GM21515 (cell line): ENCODE measurements around the gene PKP4.

ENCODE experiments used
- ATAC-seq: cut with Tn5 transposase; IDR thresholded peaks from one replicate; pipeline ENCODE4 v1.9.1; 2021; ENCODE audit not compliant: unreplicated experiment

Gene PKP4

GRCh38 chr2:158644139-158644538, 187.4 kb downstream of the PKP4 start:
- ATAC-seq = no peak

DNA sequence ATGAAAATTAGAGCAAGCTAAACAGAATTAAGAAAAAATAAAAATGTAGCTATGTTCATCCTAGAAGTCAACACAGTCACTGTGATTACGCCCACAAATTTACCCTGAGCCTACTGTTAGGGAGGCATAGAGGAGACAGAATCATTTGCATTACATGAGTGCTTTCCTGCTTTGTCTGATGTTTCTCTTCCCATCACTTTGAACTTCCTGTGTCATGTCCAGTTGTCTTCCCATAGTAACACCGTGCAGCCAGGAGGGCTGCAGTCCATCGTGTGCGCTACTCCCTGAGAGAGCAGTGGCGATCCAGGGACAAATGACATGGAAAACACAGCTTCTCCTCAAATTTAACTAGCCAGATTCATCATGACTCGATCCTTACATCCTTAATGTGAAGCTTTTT, 188.5 kb downstream of the PKP4 start:
- no peak for ATAC-seq

- no peak for ATAC-seq
Measured at GRCh38 chr2:158647436-158648231, 190.9 kb downstream of the PKP4 start.

GRCh38 chr2:158649846-158650245, 193.1 kb downstream of the PKP4 start:
- no peak for ATAC-seq

GRCh38 chr2:158650646-158651357, 194.1 kb downstream of the PKP4 start:
- ATAC-seq = no peak

DNA sequence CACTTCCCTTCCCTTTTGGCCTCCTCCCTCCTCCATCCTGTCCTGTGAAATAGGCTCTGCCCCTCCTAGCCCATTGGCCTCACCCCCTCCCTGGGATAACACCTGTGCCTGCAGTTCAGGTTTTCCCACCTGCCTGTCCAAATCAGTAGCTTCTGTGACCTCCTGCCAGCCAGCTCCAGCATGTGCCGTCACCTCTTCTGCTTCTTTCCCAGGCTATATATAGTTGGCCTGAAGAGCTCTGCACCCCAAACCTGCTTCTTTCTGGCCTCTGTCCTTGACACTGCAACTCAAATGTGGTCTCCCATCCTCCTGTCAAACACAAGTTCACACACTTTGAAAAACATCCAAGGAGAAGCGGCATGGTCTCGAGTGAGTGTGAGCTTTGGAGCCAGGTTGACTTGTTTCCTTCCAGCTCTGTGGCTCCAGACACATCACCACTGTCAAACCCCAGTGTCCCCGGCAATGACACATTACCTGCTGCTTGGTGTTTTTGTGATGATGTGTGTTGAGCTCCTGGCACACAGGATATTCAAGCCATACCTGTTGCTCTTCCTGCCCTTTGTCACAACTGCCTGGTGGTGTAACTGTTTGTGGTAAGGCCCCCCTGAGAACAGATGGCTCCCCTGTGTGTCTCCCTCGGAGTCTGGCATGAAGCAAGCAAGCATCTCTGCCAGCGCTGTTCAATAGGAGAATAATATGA, 194.8 kb downstream of the PKP4 start:
- ATAC-seq = no peak

DNA sequence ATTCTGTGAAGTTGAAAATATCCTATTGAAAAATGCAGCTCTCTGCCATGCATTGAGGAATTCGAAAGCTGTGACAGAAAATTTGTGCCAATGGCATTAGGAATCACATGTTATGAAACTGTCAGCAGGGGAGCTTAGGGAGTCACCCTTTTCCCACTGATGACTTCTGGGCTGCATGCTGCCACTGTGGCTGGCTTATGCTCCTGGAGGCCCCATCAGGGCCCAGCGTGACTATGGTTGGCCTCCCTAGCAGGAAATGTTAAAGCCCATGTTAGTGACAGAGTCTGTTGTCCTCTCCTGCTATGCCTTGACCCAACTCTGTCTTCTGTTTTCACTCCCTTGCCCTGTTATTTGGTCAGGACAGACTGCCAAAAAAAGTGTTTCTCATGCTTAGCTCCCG, 198.9 kb downstream of the PKP4 start:
- no peak for ATAC-seq

DNA sequence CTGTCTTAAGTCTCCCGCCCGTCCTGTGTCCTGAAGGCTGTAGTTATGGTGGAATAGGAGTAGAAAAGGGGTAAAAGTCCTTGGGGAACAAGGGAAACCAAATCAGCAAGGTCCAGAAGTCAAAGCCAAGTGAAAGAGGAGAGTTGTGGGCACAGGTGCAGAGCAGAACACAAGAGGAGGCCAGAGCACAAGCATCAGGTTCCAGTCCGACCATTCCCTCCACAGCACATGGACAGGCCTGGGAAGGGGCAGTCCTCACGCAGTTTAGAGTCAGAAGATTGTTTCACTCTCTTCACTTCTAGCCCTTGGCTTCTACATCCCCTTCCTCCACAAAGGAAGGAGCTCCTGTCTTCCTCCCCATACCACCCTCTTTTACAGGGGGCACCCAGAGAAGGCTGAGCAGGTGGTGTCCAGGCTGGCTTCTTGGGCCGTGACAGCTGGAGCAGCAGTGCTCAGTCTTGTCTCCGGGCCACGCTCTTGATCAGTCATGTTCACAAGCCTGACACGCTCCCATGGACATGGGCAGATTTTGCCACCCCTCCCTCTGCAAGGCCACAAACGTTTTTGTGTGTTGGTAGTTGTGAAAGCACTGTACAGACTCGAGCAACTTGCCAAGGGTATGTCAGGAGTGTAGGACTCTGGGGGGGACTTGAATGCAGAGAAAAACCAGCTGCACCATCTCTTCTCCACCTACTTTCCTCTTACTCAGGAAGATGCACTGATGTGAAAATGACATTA, 199.9 kb downstream of the PKP4 start:
- ATAC-seq = no peak

DNA sequence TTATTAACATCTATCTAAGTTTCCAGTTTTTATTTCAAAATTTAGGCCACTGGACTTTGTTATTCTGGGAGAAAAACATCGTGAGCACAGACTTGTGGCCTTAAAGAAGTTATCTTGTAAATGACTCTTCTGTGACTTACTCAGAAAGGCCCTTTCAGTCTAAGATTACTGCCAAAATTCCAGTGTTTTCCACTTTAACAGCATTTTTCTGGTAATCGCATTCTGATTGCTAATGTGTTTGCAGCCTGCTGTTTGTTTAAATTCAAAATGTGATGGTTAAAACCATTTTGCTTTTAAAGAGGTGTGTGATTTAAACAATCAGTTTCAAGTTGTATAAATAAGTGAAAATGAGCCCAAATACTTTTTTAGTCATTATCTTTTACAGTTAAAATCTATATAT, 201.6 kb downstream of the PKP4 start:
- ATAC-seq = no peak

- ATAC-seq = no peak
Measured at GRCh38 chr2:158659483-158659882, 202.7 kb downstream of the PKP4 start.

GRCh38 chr2:158661231-158661630, 204.5 kb downstream of the PKP4 start:
- ATAC-seq = no peak

GRCh38 chr2:158662421-158662820, 205.7 kb downstream of the PKP4 start:
- no peak for ATAC-seq

DNA sequence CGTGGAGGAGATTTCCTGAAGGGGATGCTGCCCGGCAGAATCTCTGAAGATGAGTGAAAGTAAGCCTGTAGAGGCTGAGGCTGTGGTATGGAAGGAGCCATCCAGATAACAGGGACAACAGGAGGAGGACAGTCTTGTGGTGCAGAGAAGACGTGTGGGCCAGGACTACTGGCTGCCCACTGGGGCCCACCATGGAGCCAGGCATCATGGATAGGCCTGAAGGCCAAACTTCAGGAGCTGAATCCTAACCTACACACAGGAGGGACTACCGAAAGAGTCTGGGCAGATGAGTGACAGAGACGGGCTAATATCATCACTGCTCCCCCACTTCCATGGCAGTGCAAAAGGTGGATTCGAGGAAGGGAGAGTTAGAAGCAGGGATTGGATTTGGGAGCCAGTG, 207.0 kb downstream of the PKP4 start:
- no peak for ATAC-seq

GRCh38 chr2:158664987-158665386, 208.2 kb downstream of the PKP4 start:
- ATAC-seq = no peak

DNA sequence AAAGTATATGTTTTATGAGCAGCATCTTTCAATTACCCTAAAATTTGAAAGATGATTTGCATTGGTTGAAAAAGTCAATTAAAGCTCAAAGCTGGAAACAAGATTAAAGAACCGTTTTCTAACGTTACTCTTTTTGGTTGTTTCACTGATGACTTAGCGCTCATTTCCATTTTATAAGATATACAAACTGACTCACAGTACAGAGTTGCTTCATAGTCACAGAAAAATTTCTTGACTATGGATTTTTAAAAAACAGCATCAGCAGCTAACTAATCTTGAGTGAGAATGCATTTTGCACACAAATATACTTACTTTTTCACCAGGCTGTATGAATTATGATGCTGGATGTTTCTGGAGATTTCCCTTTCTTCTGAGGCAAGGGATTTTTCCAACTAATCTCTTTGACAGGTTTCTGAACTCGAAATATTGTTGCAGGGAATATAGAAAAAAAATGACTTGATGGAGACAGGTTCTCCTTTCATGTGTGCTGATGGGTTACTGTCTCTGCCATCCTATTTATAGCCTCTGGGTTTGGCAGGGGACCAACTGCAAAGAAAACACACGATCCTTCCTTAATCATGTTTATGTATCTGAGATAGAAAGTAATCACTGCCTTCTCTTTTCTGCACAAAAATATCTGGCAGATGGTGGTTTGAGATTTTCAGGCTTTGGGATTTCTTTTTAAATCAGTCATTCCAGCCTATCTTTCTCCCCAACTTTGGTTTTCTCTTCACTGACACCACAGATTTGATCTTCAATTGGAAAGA, 209.0 kb downstream of the PKP4 start:
- ATAC-seq = no peak

DNA sequence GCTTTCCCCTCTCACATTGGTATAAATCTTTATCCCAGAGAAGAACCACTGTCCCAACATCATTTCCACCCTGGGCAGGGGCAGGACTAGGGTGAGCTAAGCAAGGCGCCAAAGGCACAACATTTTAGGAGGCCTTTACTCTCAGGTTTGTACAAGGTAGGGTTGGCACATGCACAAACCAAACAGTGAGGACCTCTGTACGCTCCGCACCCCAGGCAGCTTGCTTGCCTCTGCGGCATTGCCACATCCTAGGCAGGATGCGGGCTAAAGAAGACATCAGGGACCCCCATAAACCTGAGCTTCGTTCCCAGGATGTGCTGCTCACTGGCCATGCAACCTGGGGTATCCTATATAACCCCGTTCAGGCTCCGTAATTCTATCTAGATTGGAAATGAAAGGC, 210.2 kb downstream of the PKP4 start:
- ATAC-seq = no peak

- ATAC-seq = no peak
Measured at GRCh38 chr2:158667586-158667985, 210.8 kb downstream of the PKP4 start.

DNA sequence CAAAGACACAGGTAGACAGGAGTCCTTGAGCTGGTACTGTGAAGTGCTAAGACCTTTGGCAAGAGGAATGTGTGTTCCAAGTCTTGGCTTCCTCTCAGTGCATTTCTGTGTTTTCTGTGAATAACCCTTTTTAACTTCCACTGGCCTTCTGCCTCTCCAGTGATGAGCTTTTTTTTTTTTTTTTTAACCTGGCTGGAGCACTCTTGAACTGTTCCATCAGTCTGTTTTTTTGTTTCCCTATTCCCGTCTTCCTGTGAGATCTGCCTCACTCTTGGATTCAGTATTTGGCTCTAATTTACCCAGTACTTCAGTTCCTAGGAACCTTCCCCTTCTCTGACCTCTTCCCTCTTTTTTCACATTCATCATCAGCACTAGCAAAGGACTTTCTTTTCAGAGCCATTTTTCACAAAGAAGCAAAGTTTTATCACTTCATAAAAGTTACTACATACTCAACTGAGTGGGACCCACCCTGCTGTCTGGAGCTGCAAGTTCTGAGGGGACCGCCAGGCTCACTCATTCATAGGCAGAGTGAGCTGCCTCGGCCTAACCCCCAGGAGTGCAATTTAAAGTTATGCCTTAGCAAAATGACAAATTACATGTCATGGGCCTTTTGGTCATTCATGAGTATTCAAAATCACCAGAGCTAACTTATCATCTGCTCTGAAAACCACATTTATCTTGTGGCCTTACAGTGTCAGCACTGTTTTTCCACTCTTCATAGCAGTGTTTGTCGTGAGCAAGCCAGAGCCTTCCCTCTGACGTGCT, 211.4 kb downstream of the PKP4 start:
- ATAC-seq = no peak

- ATAC-seq = no peak
Measured at GRCh38 chr2:158670292-158670691, 213.5 kb downstream of the PKP4 start.
